ENCODE data around the gene PRR23C. TPM values are rescaled to one million over a fixed set of nuclear protein-coding genes. Genes with fewer than 3 reads are reported as not detected.

PRR23C gene
- not detected for polyA plus RNA-seq
- long read RNA-seq, donor 1: 0 reads
- long read RNA-seq, donor 2: 0 reads
- long read RNA-seq, donor 3: 0 reads
- long read RNA-seq, donor 4: 0 reads
- long read RNA-seq, donor 5: 0 reads
- long read RNA-seq, donor 6: 0 reads
- long read RNA-seq, donor 7: 0 reads
- long read RNA-seq, donor 8: 0 reads
- long read RNA-seq, donor 9: 0 reads
- long read RNA-seq, donor 10: 0 reads

- WGBS, 3 donors: 51 to 74% (median 71%) methylated on average over 76 to 77 of the region's 77 CpGs
- DNase-seq: no peak
- no peak for FAIRE-seq
- H3K27ac ChIP-seq (ENCODE audit: low read depth in 1 of 3, low read length in 2 of 3): no peak within 1 kb of the TSS
- no peak within 1 kb of the TSS for H3K4me3 ChIP-seq (ENCODE audit: low read depth in 1 of 3, low read length in 3 of 3)
- H3K4me1 ChIP-seq (ENCODE audit: control insufficient read depth in 3 of 3, insufficient read depth in 2 of 3, low read depth in 1 of 3, low read length in 2 of 3): no peaks in the 10 kb centered on the region
- peaks cover 0 to 21% (median 0%) of the 10 kb centered on the region in 3 donors for H3K27me3 ChIP-seq (ENCODE audit: control insufficient read depth in 3 of 3, insufficient read depth in 3 of 3, low read length in 3 of 3)
- H3K9me3 ChIP-seq (ENCODE audit: control insufficient read depth in 2 of 2, insufficient read depth in 1 of 2, low read depth in 1 of 2, low read length in 1 of 2): peaks cover 0 to 23% of the 10 kb centered on the region in 2 donors
- no peaks in the 10 kb centered on the region for H3K36me3 ChIP-seq (ENCODE audit: control insufficient read depth in 3 of 3, insufficient read depth in 2 of 3, low read depth in 1 of 3, low read length in 3 of 3)
These were observed at the start of gene PRR23C for GRCh38 chr3:139044366-139045210. Gene PRR23C, minus strand, starts transcription at chr3:139044892. Its CDS starts 272 bp downstream, at chr3:139044620.

- Histone ChIP-seq H3K4me1 (ENCODE audit: control insufficient read depth in 3 of 3, insufficient read depth in 2 of 3, low read depth in 1 of 3, low read length in 2 of 3) (no peaks in the 10 kb centered on the region), H3K9me3 (ENCODE audit: control insufficient read depth in 2 of 2, insufficient read depth in 1 of 2, low read depth in 1 of 2, low read length in 1 of 2) (no peaks in the 10 kb centered on the region), H3K36me3 (ENCODE audit: control insufficient read depth in 3 of 3, insufficient read depth in 2 of 3, low read depth in 1 of 3, low read length in 3 of 3) (no peaks in the 10 kb centered on the region), H3K27me3 (ENCODE audit: control insufficient read depth in 3 of 3, insufficient read depth in 3 of 3, low read length in 3 of 3) (peaks cover 0 to 4% (median 0%) of the 10 kb centered on the region in 3 donors), H3K27ac (ENCODE audit: low read depth in 1 of 3, low read length in 2 of 3) (no peak overlapping the region), H3K4me3 (ENCODE audit: low read depth in 1 of 3, low read length in 3 of 3) (no peak overlapping the region)
- 73 to 90% (median 89%) methylated on average over 1 of the region's 1 CpG for WGBS, 3 donors
- DNase-seq (no peak), FAIRE-seq (no peak)
These were observed 49.1 kb upstream of the PRR23C start for GRCh38 chr3:139093840-139094239.

- Histone ChIP-seq H3K36me3 (ENCODE audit: control insufficient read depth in 3 of 3, insufficient read depth in 2 of 3, low read depth in 1 of 3, low read length in 3 of 3) (no peaks in the 10 kb centered on the region), H3K4me3 (ENCODE audit: low read depth in 1 of 3, low read length in 3 of 3) (no peak overlapping the region), H3K27ac (ENCODE audit: low read depth in 1 of 3, low read length in 2 of 3) (no peak overlapping the region), H3K4me1 (ENCODE audit: control insufficient read depth in 3 of 3, insufficient read depth in 2 of 3, low read depth in 1 of 3, low read length in 2 of 3) (no peaks in the 10 kb centered on the region), H3K27me3 (ENCODE audit: control insufficient read depth in 3 of 3, insufficient read depth in 3 of 3, low read length in 3 of 3) (no peaks in the 10 kb centered on the region), H3K9me3 (ENCODE audit: control insufficient read depth in 2 of 2, insufficient read depth in 1 of 2, low read depth in 1 of 2, low read length in 1 of 2) (no peaks in the 10 kb centered on the region)
- WGBS, 3 donors: 87 to 96% (median 90%) methylated on average over 8 of the region's 8 CpGs
- FAIRE-seq (no peak), DNase-seq (no peak)
These were observed 44.0 kb upstream of the PRR23C start for GRCh38 chr3:139088462-139089324.

GRCh38 chr3:139087621-139088020 lies 42.9 kb upstream of the PRR23C start:
- no peaks in the 10 kb centered on the region for H3K4me1 ChIP-seq (ENCODE audit: control insufficient read depth in 3 of 3, insufficient read depth in 2 of 3, low read depth in 1 of 3, low read length in 2 of 3)
- peaks cover 0 to 2% (median 0%) of the 10 kb centered on the region in 3 donors for H3K27me3 ChIP-seq (ENCODE audit: control insufficient read depth in 3 of 3, insufficient read depth in 3 of 3, low read length in 3 of 3)
- H3K9me3 ChIP-seq (ENCODE audit: control insufficient read depth in 2 of 2, insufficient read depth in 1 of 2, low read depth in 1 of 2, low read length in 1 of 2): peaks cover 0 to 4% of the 10 kb centered on the region in 2 donors
- no peak for DNase-seq
- WGBS, 3 donors: 46 to 67% (median 56%) methylated on average over 4 of the region's 4 CpGs
- H3K27ac ChIP-seq (ENCODE audit: low read depth in 1 of 3, low read length in 2 of 3): no peak overlapping the region
- no peak for FAIRE-seq
- H3K36me3 ChIP-seq (ENCODE audit: control insufficient read depth in 3 of 3, insufficient read depth in 2 of 3, low read depth in 1 of 3, low read length in 3 of 3): no peaks in the 10 kb centered on the region
- no peak overlapping the region for H3K4me3 ChIP-seq (ENCODE audit: low read depth in 1 of 3, low read length in 3 of 3)

GRCh38 chr3:139084176-139084575 lies 39.5 kb upstream of the PRR23C start:
- no peak for DNase-seq
- Histone ChIP-seq H3K4me1 (ENCODE audit: control insufficient read depth in 3 of 3, insufficient read depth in 2 of 3, low read depth in 1 of 3, low read length in 2 of 3) (no peaks in the 10 kb centered on the region), H3K36me3 (ENCODE audit: control insufficient read depth in 3 of 3, insufficient read depth in 2 of 3, low read depth in 1 of 3, low read length in 3 of 3) (no peaks in the 10 kb centered on the region), H3K27ac (ENCODE audit: low read depth in 1 of 3, low read length in 2 of 3) (no peak overlapping the region), H3K4me3 (ENCODE audit: low read depth in 1 of 3, low read length in 3 of 3) (no peak overlapping the region), H3K9me3 (ENCODE audit: control insufficient read depth in 2 of 2, insufficient read depth in 1 of 2, low read depth in 1 of 2, low read length in 1 of 2) (peaks cover 0 to 4% of the 10 kb centered on the region in 2 donors), H3K27me3 (ENCODE audit: control insufficient read depth in 3 of 3, insufficient read depth in 3 of 3, low read length in 3 of 3) (peaks cover 0 to 8% (median 0%) of the 10 kb centered on the region in 3 donors)
- FAIRE-seq: no peak

GRCh38 chr3:139074565-139075115 lies 29.9 kb upstream of the PRR23C start:
- H3K9me3 ChIP-seq (ENCODE audit: control insufficient read depth in 2 of 2, insufficient read depth in 1 of 2, low read depth in 1 of 2, low read length in 1 of 2): peaks cover 0 to 10% of the 10 kb centered on the region in 2 donors
- H3K4me1 ChIP-seq (ENCODE audit: control insufficient read depth in 3 of 3, insufficient read depth in 2 of 3, low read depth in 1 of 3, low read length in 2 of 3): no peaks in the 10 kb centered on the region
- no peak for FAIRE-seq
- H3K4me3 ChIP-seq (ENCODE audit: low read depth in 1 of 3, low read length in 3 of 3): no peak overlapping the region
- DNase-seq: no peak
- no peaks in the 10 kb centered on the region for H3K27me3 ChIP-seq (ENCODE audit: control insufficient read depth in 3 of 3, insufficient read depth in 3 of 3, low read length in 3 of 3)
- WGBS, 3 donors: 76 to 85% (median 82%) methylated on average over 2 of the region's 2 CpGs
- H3K36me3 ChIP-seq (ENCODE audit: control insufficient read depth in 3 of 3, insufficient read depth in 2 of 3, low read depth in 1 of 3, low read length in 3 of 3): no peaks in the 10 kb centered on the region
- H3K27ac ChIP-seq (ENCODE audit: low read depth in 1 of 3, low read length in 2 of 3): no peak overlapping the region

- WGBS, 3 donors: 21 to 32% (median 31%) methylated on average over 1 of the region's 1 CpG
- no peak for DNase-seq
- Histone ChIP-seq H3K4me1 (ENCODE audit: control insufficient read depth in 3 of 3, insufficient read depth in 2 of 3, low read depth in 1 of 3, low read length in 2 of 3) (no peaks in the 10 kb centered on the region), H3K27me3 (ENCODE audit: control insufficient read depth in 3 of 3, insufficient read depth in 3 of 3, low read length in 3 of 3) (no peaks in the 10 kb centered on the region), H3K9me3 (ENCODE audit: control insufficient read depth in 2 of 2, insufficient read depth in 1 of 2, low read depth in 1 of 2, low read length in 1 of 2) (no peaks in the 10 kb centered on the region), H3K27ac (ENCODE audit: low read depth in 1 of 3, low read length in 2 of 3) (no peak overlapping the region), H3K36me3 (ENCODE audit: control insufficient read depth in 3 of 3, insufficient read depth in 2 of 3, low read depth in 1 of 3, low read length in 3 of 3) (no peaks in the 10 kb centered on the region), H3K4me3 (ENCODE audit: low read depth in 1 of 3, low read length in 3 of 3) (no peak overlapping the region)
- FAIRE-seq: no peak
These were observed 18.2 kb upstream of the PRR23C start for GRCh38 chr3:139062918-139063317.
